Bronchial epithelial cell (primary cell): ENCODE results near the gene PLXND1. TPM values are rescaled to one million over a fixed set of nuclear protein-coding genes. Genes with fewer than 3 reads are reported as not detected.

Experiments used
- DNase-seq: peaks from one replicate; pipeline ENCODE4 v3.0.0-alpha.2; 2010; ENCODE audit warnings: low read depth
- FAIRE-seq: peaks from 2 replicates; lab custom pipeline; 2011; peaks lifted over from hg19 to GRCh38; lab: Jason Lieb, UNC
- H3K27me3 ChIP-seq: 2 replicates; pipeline ENCODE4 v1.5.1; 2011; ENCODE audit warnings: low read length; ENCODE audit not compliant: control insufficient read depth, insufficient read depth
- H3K36me3 ChIP-seq: 2 replicates; pipeline ENCODE4 v1.5.1; 2011; ENCODE audit warnings: low read length; ENCODE audit not compliant: control insufficient read depth, insufficient read depth
- H3K4me3 ChIP-seq: 2 replicates; pipeline ENCODE4 v1.5.1; 2011; ENCODE audit warnings: mild to moderate bottlenecking, low read depth, low read length, control low read depth
- CTCF ChIP-seq: IDR thresholded peaks from 2 replicates; pipeline ENCODE4 v1.5.1; 2011; ENCODE audit warnings: mild to moderate bottlenecking, moderate library complexity, low read length, control low read depth, inconsistent platforms; ENCODE audit not compliant: insufficient read depth, severe bottlenecking
- total RNA-seq: library from RNA; depleted of rRNA; stranded (reverse); fragments of >200 nt; gene quantifications from 2 replicates; pipeline ENCODE4 v1.2.1, GENCODE V29; 2014

The PLXND1 gene
- total RNA-seq, 1 donor from 2014 or later, result 2.4 TPM

- no peak for TF ChIP-seq CTCF
- no peaks in the 10 kb centered on the region for H3K36me3 ChIP-seq
- no peak for FAIRE-seq
- DNase-seq, result no peak
- no peak overlapping the region for H3K4me3 ChIP-seq
- no peaks in the 10 kb centered on the region for H3K27me3 ChIP-seq
Observed at GRCh38 chr3:129526121-129526900, 80.2 kb downstream of the PLXND1 start.

GRCh38 chr3:129525341-129525968 is 81.0 kb downstream of the PLXND1 start:
- FAIRE-seq (peak; percentile 70), DNase-seq (peak; percentile 66)
- H3K4me3 ChIP-seq, result no peak overlapping the region
- no peaks in the 10 kb centered on the region for H3K27me3 ChIP-seq
- no peak for TF ChIP-seq CTCF
- H3K36me3 ChIP-seq, result no peaks in the 10 kb centered on the region

GRCh38 chr3:129524081-129524480 is 82.4 kb downstream of the PLXND1 start:
- no peak for TF ChIP-seq CTCF
- no peaks in the 10 kb centered on the region for H3K36me3 ChIP-seq
- DNase-seq (no peak), FAIRE-seq (no peak)
- no peak overlapping the region for H3K4me3 ChIP-seq
- peaks cover 1% of the 10 kb centered on the region for H3K27me3 ChIP-seq

GRCh38 chr3:129522953-129523352 is 83.5 kb downstream of the PLXND1 start:
- Histone ChIP-seq H3K27me3 (peaks cover 1% of the 10 kb centered on the region), H3K36me3 (no peaks in the 10 kb centered on the region), H3K4me3 (no peak overlapping the region)
- no peak for FAIRE-seq
- DNase-seq, result no peak
- no peak for TF ChIP-seq CTCF

GRCh38 chr3:129521611-129522010 is 84.9 kb downstream of the PLXND1 start:
- no peak overlapping the region for H3K4me3 ChIP-seq
- peaks cover 1% of the 10 kb centered on the region for H3K27me3 ChIP-seq
- H3K36me3 ChIP-seq, result no peaks in the 10 kb centered on the region
- FAIRE-seq, result no peak
- no peak for DNase-seq
- no peak for TF ChIP-seq CTCF
